IMR-90 (cell line): ENCODE results near the gene ADGRA1. TPM values are rescaled to one million over a fixed set of nuclear protein-coding genes. Genes with fewer than 3 reads are reported as not detected.

Source experiments
- ATAC-seq: fragments of 200-7000 bp; cut with Tn5 transposase; 2 replicates; pipeline ENCODE4 v1.9.1; 2020; ENCODE audit warnings: low read depth, mild to moderate bottlenecking, moderate library complexity
- BruUV-seq: library from RNA; stranded (reverse); fragments of 400-500 nt; replicated peaks from 2 replicates; lab custom pipeline; 2021; lab: Mats Ljungman, UMichigan
- CTCF ChIA-PET: fragments of 300-600 bp; formaldehyde crosslinking; extraction: SDS; loops from one replicate; lab custom pipeline; 2021; ENCODE audit warnings: antibody characterized with exemption; lab: Yijun Ruan, JAX
- POLR2A ChIA-PET: fragments of 300-600 bp; sonication (Branson Sonifier 250); formaldehyde crosslinking; loops from one replicate; lab custom pipeline; 2022; ENCODE audit warnings: antibody characterized with exemption; ENCODE audit not compliant: unreplicated experiment; lab: Charles Lee
- DNase-seq: peaks from one replicate; pipeline ENCODE4 v3.0.0; 2013
- H2AFZ ChIP-seq: replicated peaks from 2 replicates; pipeline ENCODE3; 2013; ENCODE audit warnings: low read length, mild to moderate bottlenecking; ENCODE audit not compliant: poor library complexity
- H2AK5ac ChIP-seq: 2 replicates; pipeline ENCODE4 v1.6.1; 2013; ENCODE audit warnings: low read depth, low read length, inconsistent platforms
- H2AK9ac ChIP-seq: replicated peaks from 2 replicates; pipeline ENCODE3; 2013; ENCODE audit warnings: mild to moderate bottlenecking, low read depth, low read length, moderate library complexity; ENCODE audit not compliant: poor library complexity
- H2BK120ac ChIP-seq: 2 replicates; pipeline ENCODE4 v1.6.1; 2013; ENCODE audit warnings: low read depth, low read length, inconsistent platforms
- H2BK15ac ChIP-seq: 3 replicates; pipeline ENCODE4 v1.6.1; 2013; ENCODE audit warnings: low read depth, low read length, inconsistent platforms
- H2BK20ac ChIP-seq: 2 replicates; pipeline ENCODE4 v1.6.1; 2013; ENCODE audit warnings: low read depth, mild to moderate bottlenecking, inconsistent platforms, low read length, moderate library complexity
- H2BK5ac ChIP-seq: 2 replicates; pipeline ENCODE4 v1.6.1; 2013; ENCODE audit warnings: mild to moderate bottlenecking, low read depth, low read length, inconsistent platforms; ENCODE audit not compliant: poor library complexity, severe bottlenecking
- H3K14ac ChIP-seq: replicated peaks from 2 replicates; pipeline ENCODE4 v1.6.1; 2013; ENCODE audit warnings: low read depth, low read length, inconsistent platforms
- H3K18ac ChIP-seq: 2 replicates; pipeline ENCODE4 v1.6.1; 2013; ENCODE audit warnings: low read depth, low read length, control low read depth
- H3K23ac ChIP-seq: 2 replicates; pipeline ENCODE4 v1.6.1; 2013; ENCODE audit warnings: low read depth, low read length, inconsistent platforms
- H3K27ac ChIP-seq: 2 replicates; pipeline ENCODE4 v1.5.1; 2013; ENCODE audit warnings: mild to moderate bottlenecking, control low read depth, low read length; ENCODE audit not compliant: insufficient read depth
- H3K27me3 ChIP-seq: 2 replicates; pipeline ENCODE4 v1.6.1; 2013; ENCODE audit warnings: low read length; ENCODE audit not compliant: control insufficient read depth, insufficient read depth
- H3K36me3 ChIP-seq: 2 replicates; pipeline ENCODE4 v1.6.1; 2013; ENCODE audit warnings: low read length, mixed read lengths; ENCODE audit not compliant: control insufficient read depth, insufficient read depth
- H3K4ac ChIP-seq: 2 replicates; pipeline ENCODE4 v1.6.1; 2013; ENCODE audit warnings: low read depth, low read length, inconsistent platforms
- H3K4me1 ChIP-seq: 2 replicates; pipeline ENCODE4 v1.6.1; 2013; ENCODE audit warnings: low read length, mixed read lengths; ENCODE audit not compliant: control insufficient read depth, insufficient read depth
- H3K4me2 ChIP-seq: 2 replicates; pipeline ENCODE4 v1.6.1; 2013; ENCODE audit warnings: low read depth, mild to moderate bottlenecking, control low read depth, low read length, moderate library complexity
- H3K4me3 ChIP-seq: 2 replicates; pipeline ENCODE4 v1.5.1; 2013; ENCODE audit warnings: low read depth, mild to moderate bottlenecking, control low read depth, low read length, moderate library complexity; ENCODE audit not compliant: insufficient read depth
- H3K56ac ChIP-seq: 2 replicates; pipeline ENCODE4 v1.6.1; 2013; ENCODE audit warnings: low read length, inconsistent platforms; ENCODE audit not compliant: insufficient read depth; ENCODE audit errors: extremely low read depth
- H3K79me1 ChIP-seq, 2 experiments: 2 replicates each; pipeline ENCODE4 v1.6.1; 2013; ENCODE audit warnings: low read length in 2 of 2, inconsistent platforms in 1 of 2, low read depth in 1 of 2
- H3K9ac ChIP-seq: 2 replicates; pipeline ENCODE4 v1.6.1; 2013; ENCODE audit warnings: low read depth, low read length, control low read depth
- H3K9me1 ChIP-seq: 2 replicates; pipeline ENCODE4 v1.6.1; 2013; ENCODE audit warnings: low read length, inconsistent platforms; ENCODE audit not compliant: insufficient read depth
- H3K9me3 ChIP-seq: 2 replicates; pipeline ENCODE4 v1.6.1; 2013; ENCODE audit warnings: low read length; ENCODE audit not compliant: control insufficient read depth, insufficient read depth
- H4K20me1 ChIP-seq: 2 replicates; pipeline ENCODE4 v1.6.1; 2013; ENCODE audit warnings: low read length, inconsistent platforms; ENCODE audit not compliant: insufficient read depth
- H4K5ac ChIP-seq: 2 replicates; pipeline ENCODE4 v1.6.1; 2013; ENCODE audit warnings: mild to moderate bottlenecking, low read depth, low read length, control low read depth
- H4K8ac ChIP-seq, 2 experiments: 2 replicates each; pipeline ENCODE4 v1.6.1; 2013; ENCODE audit warnings: low read depth in 2 of 2, low read length in 2 of 2, control low read depth in 1 of 2, inconsistent platforms in 1 of 2
- H4K91ac ChIP-seq: 2 replicates; pipeline ENCODE4 v1.6.1; 2013; ENCODE audit warnings: low read depth, low read length, inconsistent platforms; ENCODE audit not compliant: insufficient read depth
- BHLHE40 ChIP-seq: fragments of 150-350 bp; IDR thresholded peaks from 2 replicates; pipeline ENCODE4 v1.6.1; 2016; ENCODE audit warnings: mild to moderate bottlenecking, low read depth, low read length
- CEBPB ChIP-seq: IDR thresholded peaks from 2 replicates; pipeline ENCODE4 v1.6.1; 2012; ENCODE audit warnings: low read depth, low read length, improper control_type of control experiment
- CTCF ChIP-seq: conservative IDR thresholded peaks from 2 replicates; pipeline ENCODE4 v1.5.1; 2012; ENCODE audit warnings: mild to moderate bottlenecking, low read depth, low read length, improper control_type of control experiment
- ELK1 ChIP-seq: fragments of 150-350 bp; IDR thresholded peaks from 2 replicates; pipeline ENCODE4 v1.6.1; 2016; ENCODE audit warnings: low read depth, mild to moderate bottlenecking, low read length, moderate library complexity, borderline replicate concordance
- MAFK ChIP-seq: IDR thresholded peaks from 2 replicates; pipeline ENCODE4 v1.6.1; 2012; ENCODE audit warnings: low read depth, low read length, improper control_type of control experiment
- MAZ ChIP-seq: IDR thresholded peaks from 2 replicates; pipeline ENCODE4 v1.6.1; 2012; ENCODE audit warnings: low read depth, mild to moderate bottlenecking, low read length, improper control_type of control experiment, moderate library complexity, borderline replicate concordance
- MXI1 ChIP-seq: IDR thresholded peaks from 2 replicates; pipeline ENCODE4 v1.6.1; 2012; ENCODE audit warnings: low read depth, mild to moderate bottlenecking, low read length, moderate library complexity, borderline replicate concordance
- NFE2L2 ChIP-seq: fragments of 150-350 bp; IDR thresholded peaks from 2 replicates; pipeline ENCODE4 v1.6.1; 2016; ENCODE audit warnings: low read depth, mild to moderate bottlenecking, low read length
- POLR2A ChIP-seq: IDR thresholded peaks from 2 replicates; pipeline ENCODE4 v1.6.1; 2012; ENCODE audit warnings: mild to moderate bottlenecking, low read depth, low read length
- RAD21 ChIP-seq: IDR thresholded peaks from 2 replicates; pipeline ENCODE4 v1.6.1; 2012; ENCODE audit warnings: low read length, improper control_type of control experiment
- RCOR1 ChIP-seq: IDR thresholded peaks from 2 replicates; pipeline ENCODE4 v1.6.1; 2012; ENCODE audit warnings: mild to moderate bottlenecking, low read length, improper control_type of control experiment; ENCODE audit not compliant: insufficient replicate concordance
- RFX5 ChIP-seq: IDR thresholded peaks from 2 replicates; pipeline ENCODE4 v1.8.0; 2012; ENCODE audit warnings: low read depth, mild to moderate bottlenecking, low read length, moderate library complexity
- SMC3 ChIP-seq: fragments of 150-350 bp; IDR thresholded peaks from 2 replicates; pipeline ENCODE4 v1.6.1; 2016; ENCODE audit warnings: low read depth, mild to moderate bottlenecking, antibody characterized with exemption, low read length, moderate library complexity
- USF2 ChIP-seq: fragments of 150-350 bp; IDR thresholded peaks from 2 replicates; pipeline ENCODE4 v1.6.1; 2017; ENCODE audit warnings: mild to moderate bottlenecking, antibody characterized with exemption, low read length, low read depth
- WGBS, 2 experiments: methylation state at CpG; one replicate each; pipeline versions ENCODE4 v1.1.5 to v1.1.7; 2013; ENCODE audit warnings: missing lambda C conversion rate in 2 of 2; ENCODE audit not compliant: insufficient read length in 1 of 2; ENCODE audit errors: extremely low coverage in 2 of 2; 5-methylcytosine and 5-hydroxymethylcytosine counted together
- dilution Hi-C: fragments of 300-500 bp; cut with HindIII; formaldehyde crosslinking; loops from one replicate; pipeline ENCODE4 v1.14.3; 2018; ENCODE audit warnings: low sequenced_read_pairs; ENCODE audit not compliant: unreplicated experiment
- in situ Hi-C: fragments of 300-500 bp; cut with MboI; formaldehyde crosslinking; loops from 3 replicates; pipeline ENCODE4 v1.14.3; 2019; ENCODE audit warnings: low sequenced_read_pairs, inconsistent platforms, mixed read lengths
- intact Hi-C: fragments of 100-400 bp; cut with micrococcal nuclease; formaldehyde crosslinking; loops from 2 replicates; pipeline ENCODE4 v1.10.0; 2022
- polyA plus RNA-seq, 3 experiments: library from polyadenylated mRNA; depleted of rRNA; stranded (reverse); fragments of >200 nt; gene quantifications; 2 replicates each; pipeline ENCODE4 v1.2.3, GENCODE V29; 2012; ENCODE audit warnings: low replicate concordance in 1 of 3
- total RNA-seq: library from RNA; depleted of rRNA; stranded (reverse); fragments of >200 nt; gene quantifications from 2 replicates; pipeline ENCODE4 v1.2.3, GENCODE V29; 2012

ADGRA1 gene
- total and polyA plus RNA-seq, 2 of the 4 experiments (the other 2 are of a cell fraction): not detected

GRCh38 chr10:133128126-133129070 lies 40.7 kb downstream of the ADGRA1 start:
- no peak overlapping the region for H3K9ac ChIP-seq
- intact Hi-C loops (no loop called here), in situ Hi-C loops (loop anchor here (25.0 kb wide), 1 partner anchor 466 kb away; no protein-coding TSS in a partner anchor), dilution Hi-C loops (no loop called here)
- no peak overlapping the region for H4K91ac ChIP-seq
- H2BK5ac ChIP-seq: no peak overlapping the region
- H3K4ac ChIP-seq: no peak overlapping the region
- no peaks in the 10 kb centered on the region; the same call in 1 of the 2 replicates for H3K27me3 ChIP-seq
- no peak overlapping the region for H3K18ac ChIP-seq
- DNase-seq: no peak
- H2BK20ac ChIP-seq: no peak overlapping the region
- no peak overlapping the region for H2AFZ ChIP-seq
- H2AK5ac ChIP-seq: no peak overlapping the region
- no peak overlapping the region for H3K56ac ChIP-seq
- no peak overlapping the region for H2BK120ac ChIP-seq
- H3K9me3 ChIP-seq: peaks cover 1% of the 10 kb centered on the region; the same call in 1 of the 2 replicates
- no peak for ATAC-seq
- H3K9me1 ChIP-seq: no peaks in the 10 kb centered on the region
- H3K4me3 ChIP-seq: no peak overlapping the region
- no peak overlapping the region for H2BK15ac ChIP-seq
- BruUV-seq: no TSS peak
- ChIA-PET CTCF (no interaction called here), POLR2A (no interaction called here)
- no peak for TF ChIP-seq MAFK
- TF ChIP-seq POLR2A: no peak
- no peak for TF ChIP-seq CEBPB
- no peak for TF ChIP-seq MXI1
- no peak for TF ChIP-seq ELK1
- no peak for TF ChIP-seq BHLHE40
- no peak for TF ChIP-seq RCOR1
- TF ChIP-seq USF2: no peak
- no peak for TF ChIP-seq NFE2L2
- TF ChIP-seq SMC3: no peak
- no peak for TF ChIP-seq MAZ
- no peak for TF ChIP-seq CTCF
- TF ChIP-seq RFX5: no peak
- no peak for TF ChIP-seq RAD21
- H3K79me1 ChIP-seq: no peaks in the 10 kb centered on the region
- H4K8ac ChIP-seq: no peak overlapping the region
- WGBS, 2 experiments: 94% methylated on average over 63 of the region's 83 CpGs; no CpG with 5 or more reads in 1 of the 2 experiments
- H3K14ac ChIP-seq: no peak overlapping the region
- no peak overlapping the region for H3K4me2 ChIP-seq
- H3K27ac ChIP-seq: no peak overlapping the region
- H4K20me1 ChIP-seq: no peaks in the 10 kb centered on the region
- no peaks in the 10 kb centered on the region for H3K4me1 ChIP-seq
- no peak overlapping the region for H3K23ac ChIP-seq
- H3K36me3 ChIP-seq: no peaks in the 10 kb centered on the region
- no peak overlapping the region for H2AK9ac ChIP-seq
- no peak overlapping the region for H4K5ac ChIP-seq
